DMS114 treated with DMSO at 0.1 percent for 48 hours (cell line): ENCODE results near the gene NR6A1.
"Not testable (repeated sequence)": the region's sequence is repeated elsewhere in the genome, so short reads cannot be mapped to it uniquely, and the experiment has no call there.

Experiments used
- DNase-seq: peaks from one replicate; lab custom pipeline; 2025; ENCODE audit not compliant: unreplicated experiment; lab: John Stamatoyannopoulos, UW

NR6A1 gene

DNA sequence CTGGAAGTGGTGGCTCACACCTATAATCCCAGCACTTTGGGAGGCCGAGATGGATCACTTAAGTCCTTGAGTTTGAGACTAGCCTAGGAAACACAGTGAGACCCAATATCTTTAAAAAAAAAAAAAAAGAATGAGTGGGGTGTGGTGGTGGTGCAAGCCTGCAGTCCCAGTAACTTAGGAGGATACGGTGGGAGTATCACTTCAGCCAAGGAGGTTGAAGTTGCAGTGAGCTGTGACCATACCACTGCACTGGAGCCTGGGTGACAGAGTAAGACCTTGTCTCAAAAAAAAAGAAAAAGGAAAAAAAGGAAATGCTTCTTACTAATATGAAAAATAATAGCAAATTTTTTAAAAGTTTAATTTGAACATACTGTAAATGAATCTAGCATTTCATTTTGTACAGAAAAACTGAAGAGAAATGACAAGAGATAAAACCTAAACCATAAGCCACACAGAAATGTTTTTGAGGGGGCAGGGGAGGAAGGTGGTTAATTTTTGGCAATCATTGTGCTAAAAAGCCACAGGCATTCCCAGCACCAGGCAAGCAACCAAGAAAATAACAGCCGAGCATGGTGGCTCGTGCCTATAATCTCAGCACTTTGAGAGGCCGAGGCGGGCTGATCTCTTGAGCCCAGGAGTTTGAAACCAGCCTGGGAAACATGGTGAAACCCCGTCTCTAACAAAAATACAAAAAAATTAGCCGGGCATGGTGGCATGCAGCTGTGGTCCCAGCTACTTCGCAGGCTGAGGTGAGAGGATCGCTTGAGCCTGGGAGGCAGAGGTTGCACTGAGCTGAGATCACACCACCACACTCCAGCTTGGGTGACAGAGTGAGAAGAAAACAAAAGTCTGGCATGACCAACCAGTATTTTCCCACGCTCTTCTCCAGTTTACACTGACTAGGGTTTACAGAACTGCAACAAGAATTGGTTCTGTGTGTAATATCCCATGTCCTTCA is 149.5 kb downstream of the NR6A1 start:
- DNase-seq, result no peak

DNA sequence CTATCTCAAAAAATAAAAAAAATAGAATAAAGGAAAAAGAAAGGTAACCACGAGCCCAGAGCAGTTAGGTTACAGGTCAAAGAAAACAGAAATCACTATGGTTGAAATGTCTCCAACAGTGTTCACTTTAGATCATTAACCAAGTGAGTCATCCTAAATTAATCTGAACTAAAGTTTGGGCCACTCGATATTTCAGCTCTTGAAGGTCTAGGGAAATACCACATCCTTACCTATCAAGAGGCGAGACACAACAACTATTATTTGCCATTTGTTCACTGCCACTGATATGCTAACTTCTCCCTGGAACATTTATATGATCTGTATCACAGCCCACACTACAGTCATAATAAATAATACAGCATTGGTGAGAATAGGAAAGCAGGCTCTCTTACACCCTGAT is 152.6 kb downstream of the NR6A1 start:
- no peak for DNase-seq

DNA sequence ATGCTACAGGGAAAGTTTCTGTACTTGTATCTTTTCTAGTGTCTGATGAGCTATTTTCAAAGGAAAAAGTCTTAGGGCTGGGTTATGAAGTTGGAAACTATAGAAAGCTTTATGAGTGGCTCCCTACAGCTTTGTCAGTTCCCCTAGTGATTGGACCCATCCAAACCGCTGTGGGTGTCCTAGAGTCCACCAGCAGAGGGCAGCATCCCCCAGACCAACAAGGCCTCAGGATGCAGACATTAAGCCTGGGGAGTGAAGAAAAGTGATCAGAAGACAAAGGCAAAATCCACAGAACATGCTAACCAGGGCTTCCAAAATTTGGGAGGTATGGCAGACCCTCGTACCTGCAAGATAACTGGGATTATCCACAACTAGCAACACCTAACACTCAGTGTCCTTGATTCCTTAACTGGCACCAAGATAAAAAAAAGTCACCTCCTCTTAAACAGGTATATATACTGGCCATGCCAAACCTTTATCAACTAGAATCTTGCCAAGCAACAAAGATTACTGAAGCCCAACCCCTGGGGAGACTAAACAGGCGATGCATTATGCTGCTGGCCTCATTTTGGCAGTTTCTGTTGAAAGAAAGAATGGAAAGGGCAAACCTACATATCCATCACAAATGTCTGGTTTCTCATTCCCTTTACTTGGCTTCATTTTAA is 153.5 kb downstream of the NR6A1 start:
- peak; percentile 52 for DNase-seq

DNA sequence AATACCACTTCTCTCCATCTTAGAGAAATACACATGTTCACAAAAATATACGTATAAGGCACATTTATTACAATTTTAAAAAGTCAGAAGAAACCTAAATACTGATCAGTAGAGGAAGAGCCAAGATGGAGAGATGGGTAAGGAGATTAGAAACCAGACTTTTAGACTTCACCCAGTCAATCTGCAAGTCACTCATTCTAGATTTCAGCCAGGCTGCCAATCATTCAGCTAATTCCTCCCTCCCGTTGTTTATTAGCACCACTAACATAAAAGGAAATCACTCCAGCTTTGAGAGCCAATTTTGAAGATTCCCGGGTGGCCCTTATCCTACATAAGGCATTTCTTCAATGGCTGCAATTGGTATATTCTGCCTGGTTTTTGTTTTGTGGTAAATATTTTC is 154.2 kb downstream of the NR6A1 start:
- DNase-seq, result no peak

DNA sequence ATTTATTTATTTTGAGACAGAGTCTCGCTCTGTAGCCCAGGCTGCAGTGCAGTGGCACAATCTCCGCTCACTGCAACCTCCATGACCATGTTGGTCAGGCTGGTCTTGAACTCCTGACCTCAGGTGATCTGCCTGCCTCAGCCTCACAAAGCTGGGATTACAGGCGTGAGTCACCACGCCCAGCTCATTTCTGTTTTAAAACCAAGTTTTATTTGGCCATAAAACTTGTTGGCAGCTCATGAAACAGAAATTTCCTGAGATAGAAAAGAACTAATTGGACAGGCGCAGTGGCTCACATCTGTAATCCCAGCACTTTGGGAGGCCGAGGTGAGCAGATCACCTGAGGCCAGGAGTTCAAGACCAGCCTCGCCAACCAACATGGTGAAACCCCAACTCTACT is 155.3 kb downstream of the NR6A1 start:
- DNase-seq, result not testable (repeated sequence)

DNA sequence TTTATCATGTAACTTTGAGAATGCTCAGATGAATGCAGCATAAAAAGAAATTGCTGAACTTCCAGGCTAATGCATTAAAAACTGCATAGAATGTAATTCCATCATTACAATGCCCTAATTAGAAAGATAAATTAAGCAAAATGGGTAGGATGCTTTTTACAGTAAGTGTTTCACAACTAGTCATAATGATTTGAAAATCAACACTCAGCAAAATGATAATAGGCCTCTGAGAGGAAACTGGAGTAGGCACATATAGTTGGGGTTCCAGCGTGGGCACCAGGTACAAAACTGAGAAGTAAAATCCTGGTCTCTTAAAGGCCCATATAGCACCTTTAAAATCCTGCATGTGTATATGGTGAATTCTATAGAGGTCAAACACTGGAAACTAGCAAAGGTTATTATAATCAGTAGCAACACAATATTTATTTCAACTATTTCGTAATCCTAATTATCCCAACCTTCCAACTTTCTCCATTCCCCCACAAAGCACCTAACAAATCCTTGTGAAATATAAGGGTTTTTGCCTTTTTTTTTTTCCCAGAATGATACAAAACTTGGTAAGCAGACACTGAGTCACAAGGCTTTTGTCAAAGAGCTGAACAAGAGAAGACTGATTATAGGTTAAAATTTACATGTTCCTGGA is 155.9 kb downstream of the NR6A1 start:
- no peak for DNase-seq

DNA sequence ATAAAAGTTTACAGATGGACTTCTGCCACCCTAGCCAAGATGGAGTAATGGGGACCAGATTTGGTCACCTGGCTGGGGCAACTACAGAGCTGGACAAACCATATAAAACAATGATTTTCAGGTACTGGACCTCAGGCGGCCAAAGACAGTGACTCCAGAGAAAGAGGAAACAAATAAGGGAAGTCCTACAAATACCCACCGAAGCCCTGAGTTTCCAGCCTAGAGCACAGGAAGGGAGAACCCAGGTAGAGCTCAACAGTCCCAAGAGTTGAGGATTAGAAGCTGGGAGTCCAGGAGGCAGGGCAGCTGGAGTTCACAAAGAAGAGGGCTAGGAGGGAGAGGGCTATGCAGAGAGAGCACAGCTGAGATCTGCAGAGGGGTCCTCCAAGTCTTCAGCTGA is 157.3 kb downstream of the NR6A1 start:
- DNase-seq, result no peak

DNA sequence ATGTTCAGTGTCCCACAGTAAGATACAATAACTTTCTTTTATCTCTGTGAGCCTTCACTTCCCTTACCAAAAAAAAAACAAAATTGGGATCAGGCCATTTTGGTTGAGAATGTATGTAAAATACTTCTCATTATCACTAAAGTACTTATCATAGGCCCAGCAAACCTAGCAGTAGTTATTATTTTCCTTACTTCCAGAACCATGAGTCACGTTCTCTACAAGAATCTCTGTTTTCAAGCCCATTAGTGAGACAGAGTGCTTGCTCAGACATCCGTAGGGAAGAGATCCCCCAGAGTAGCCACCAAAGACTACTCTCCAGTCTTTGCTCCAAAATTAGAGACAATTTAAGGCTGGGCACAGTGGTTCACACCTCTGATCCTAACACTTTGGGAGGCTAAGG is 160.0 kb downstream of the NR6A1 start:
- no peak for DNase-seq

DNA sequence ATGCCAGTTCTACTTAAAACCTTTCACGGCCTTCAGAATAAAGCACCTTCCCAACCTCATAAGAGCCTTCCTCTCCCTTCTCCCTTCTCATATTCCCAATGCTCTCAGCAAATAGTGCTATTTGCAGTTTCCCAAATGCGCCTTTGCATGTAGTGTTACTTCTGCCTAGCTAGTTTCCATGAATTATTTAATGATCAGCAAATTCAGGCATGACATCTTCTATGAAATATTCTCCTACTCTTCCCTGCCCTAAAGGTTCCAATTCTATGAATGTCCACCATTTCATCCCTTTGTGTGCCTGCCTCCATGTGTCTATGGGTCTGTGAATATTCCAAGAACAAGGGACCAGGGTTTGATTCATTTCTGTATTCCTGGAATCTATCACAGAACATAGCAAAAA is 165.1 kb downstream of the NR6A1 start:
- no peak for DNase-seq

DNA sequence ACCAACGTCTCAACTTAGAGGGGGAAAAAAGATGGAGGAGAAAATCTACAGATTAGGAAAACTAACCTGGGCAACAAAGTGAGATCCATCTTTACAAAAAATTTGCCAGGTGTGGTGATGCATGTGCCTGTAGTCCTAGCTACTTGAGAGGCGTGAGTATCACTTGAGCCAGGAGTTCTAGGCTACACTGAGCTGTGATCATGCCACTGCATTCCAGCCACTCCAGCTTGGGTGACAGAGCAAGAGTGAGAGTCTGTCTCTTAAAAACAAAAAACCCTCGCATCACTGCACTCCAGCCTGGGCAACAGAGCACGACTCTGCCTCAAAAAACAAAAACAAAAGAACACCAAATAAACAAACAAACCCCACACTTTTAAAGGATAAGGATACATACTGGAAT is 165.9 kb downstream of the NR6A1 start:
- DNase-seq, result no peak

DNA sequence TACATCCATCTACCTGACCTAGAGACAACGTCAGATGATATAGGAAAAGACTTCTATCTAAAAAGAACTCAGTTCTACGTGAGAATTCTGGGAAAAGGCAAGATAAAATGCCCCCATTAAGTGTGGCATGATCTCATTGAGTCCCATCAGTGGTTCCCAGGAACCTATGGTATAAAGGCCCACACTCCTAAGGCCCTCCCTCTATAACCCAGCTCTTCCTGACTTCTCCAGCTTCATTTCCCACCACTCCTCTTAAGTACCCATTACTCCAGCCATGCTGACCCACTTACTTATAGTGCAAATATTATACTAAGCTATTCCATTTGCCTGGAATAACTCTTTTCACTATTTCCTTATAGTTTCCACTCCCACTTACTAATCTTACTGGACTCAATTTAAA is 168.5 kb downstream of the NR6A1 start:
- DNase-seq, result no peak

DNA sequence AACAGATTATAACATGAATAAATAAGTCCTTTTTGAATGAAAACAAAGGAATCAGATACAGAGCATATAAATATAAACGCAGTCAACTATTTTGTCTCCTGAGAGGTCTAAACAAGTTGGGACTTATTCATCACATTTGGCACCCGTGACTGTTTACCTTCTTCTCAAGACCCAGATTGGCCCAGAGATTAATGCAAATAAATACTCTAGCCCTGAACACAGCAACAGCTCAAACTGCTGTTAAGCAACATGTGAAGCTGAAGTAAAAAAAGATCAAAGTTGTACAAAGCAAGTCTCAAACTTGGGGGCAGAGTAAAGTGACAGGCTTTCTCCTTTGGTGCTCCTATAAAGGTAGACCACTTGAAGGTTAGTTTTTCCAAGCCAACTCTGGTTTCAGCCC is 168.9 kb downstream of the NR6A1 start:
- DNase-seq, result no peak

DNA sequence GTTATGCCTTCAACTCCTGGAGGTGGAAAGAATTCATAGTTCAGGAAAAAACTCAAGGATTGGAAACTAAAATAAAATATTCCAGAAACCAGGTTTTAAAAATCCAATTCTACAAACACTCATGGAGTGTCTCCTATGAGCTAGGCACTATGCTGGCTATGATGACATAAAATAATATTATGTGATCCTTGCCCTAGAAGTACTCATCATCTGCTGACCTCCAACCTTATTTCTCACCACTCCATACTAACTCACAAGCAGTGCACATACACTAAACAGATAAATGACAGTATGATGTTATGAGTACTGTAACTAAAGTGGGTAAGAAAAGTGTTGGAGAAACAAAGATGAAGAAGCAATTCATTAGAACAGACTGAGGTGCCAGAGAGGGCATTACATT is 170.7 kb downstream of the NR6A1 start:
- no peak for DNase-seq

DNA sequence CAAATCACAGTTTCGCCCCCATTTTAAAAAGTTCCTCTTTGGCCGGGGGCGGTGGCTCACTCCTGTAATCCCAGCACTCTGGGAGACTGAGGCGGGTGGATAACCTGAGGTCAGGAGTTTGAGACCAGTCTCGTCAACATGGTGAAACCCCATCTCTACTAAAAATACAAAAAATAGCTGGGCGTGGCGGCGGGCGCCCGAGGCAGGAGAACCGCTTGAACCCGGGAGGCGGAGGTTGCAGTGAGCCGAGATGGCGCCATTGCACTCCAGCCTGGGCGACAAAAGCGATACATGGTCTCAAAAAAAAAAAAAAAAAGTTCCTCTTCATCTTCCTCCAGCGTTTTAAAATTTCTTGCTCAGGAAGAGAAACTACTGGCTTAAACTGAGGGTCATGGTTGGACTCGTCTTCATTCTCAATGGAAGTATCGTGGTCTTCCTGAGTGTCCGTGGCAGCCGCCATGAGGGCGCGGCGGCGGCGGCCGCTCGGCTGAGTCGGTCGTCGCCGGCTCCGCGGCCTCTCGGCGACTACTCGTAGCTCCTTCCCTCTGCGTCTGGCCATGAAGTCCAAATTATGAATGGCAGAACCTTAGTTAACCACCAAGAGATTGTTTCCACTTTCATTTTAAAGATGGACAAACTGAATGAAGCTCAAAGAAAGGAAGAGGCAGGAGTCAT is 171.9 kb downstream of the NR6A1 start:
- no peak for DNase-seq

DNA sequence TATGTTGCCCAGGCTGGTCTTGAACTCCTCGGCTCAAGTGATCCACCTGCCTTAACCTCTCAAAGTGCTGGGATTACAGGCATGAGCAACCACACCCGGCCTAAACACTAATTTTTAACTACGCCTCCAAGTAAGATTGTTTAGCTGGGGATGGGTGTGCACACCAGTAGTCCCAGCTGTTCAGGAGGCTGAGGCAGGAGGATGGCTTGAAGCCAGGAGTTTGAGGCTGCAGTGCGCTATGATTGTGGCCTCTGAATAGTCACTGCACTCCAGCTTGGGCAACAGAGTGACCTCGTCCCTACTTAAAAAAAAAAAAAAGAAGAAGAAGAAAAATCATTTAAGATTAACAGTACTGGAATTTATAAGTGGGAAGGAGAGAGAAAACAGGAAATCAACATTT is 173.1 kb downstream of the NR6A1 start:
- DNase-seq, result no peak

DNA sequence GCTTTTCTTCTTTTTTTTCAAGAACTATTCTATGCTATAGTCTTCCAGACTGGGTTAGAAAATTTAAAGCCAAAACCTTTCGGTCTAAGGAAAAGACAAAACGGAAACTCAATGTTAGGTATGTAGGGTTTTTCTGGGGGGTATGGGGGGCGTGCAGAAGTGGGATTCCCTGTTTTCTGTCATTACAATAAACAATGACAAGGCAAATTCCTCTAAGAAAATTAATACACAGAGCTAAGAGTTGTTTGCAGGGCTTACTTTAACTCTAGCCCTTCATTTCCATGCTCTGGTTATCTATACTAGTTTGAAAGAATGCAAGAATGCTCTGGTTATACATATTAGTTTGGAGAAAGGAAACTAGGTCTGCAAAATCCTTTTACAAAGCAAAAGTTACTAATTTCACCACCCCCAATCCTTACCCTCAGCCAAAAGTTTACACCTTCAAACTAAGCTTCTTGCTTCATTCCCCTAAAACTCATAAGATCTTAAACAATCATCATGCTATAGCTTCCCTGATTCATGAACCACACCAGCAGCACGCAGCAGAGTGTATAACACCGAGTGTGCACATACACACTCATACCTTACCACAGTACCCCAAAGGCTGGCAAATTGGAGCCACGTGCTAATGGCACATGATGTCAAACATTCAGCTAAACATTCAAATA is 174.8 kb downstream of the NR6A1 start:
- no peak for DNase-seq

DNA sequence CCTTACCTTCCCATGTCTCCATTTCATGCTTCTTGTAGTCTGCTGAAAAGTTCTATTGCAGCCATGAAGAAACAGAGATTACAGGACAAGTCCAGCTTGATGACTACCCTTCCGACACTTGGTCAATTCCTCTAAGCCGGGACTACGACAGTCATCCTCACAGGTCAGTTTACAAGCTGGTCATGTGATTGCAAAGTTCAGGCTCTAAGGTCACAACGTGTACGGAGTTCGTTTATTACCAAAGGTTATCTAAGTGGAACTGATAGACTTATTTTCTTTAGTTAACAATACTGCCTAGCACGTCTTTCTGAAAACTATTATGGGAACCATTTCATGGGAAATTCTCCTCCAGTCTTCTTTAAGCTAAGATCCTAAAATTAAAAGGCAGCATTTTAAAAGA is 175.4 kb downstream of the NR6A1 start:
- no peak for DNase-seq

DNA sequence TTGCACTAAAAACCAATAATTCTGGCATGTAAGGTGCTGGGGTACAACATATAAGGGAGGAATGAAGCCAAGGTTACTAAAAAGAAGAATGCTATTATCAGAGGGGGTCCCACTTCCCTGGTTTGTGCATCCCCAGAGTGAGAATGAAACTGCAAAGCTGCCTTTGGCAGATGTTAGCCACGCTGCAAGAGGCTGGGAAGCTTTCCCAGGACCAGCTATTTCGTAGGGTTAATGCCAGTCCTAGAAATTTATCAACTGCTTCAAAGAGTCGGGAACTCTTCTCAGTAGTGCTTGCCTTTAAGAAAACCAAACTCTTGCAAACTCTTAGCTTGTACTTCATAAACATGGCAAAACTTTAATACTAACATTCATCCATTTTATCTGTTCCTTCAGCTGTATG is 176.4 kb downstream of the NR6A1 start:
- DNase-seq, result no peak

DNA sequence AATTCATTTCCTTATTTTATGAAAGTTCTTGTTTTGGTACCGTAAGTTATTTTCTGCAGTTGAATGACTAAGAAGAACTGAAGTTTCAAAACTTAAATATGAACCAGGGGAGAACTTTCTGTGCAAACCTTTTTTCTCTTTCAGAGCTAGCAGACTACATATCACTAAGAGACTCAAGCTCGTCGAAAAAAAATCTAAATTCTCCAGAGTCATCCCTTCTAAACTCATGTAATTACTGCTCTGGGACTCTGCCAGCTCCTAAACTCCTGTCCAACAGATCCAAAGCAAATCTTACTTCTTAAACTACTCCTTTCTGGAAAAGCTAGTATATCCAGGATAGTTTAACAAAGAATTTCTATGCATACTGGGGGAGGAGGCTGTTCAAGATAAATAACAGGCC is 176.9 kb downstream of the NR6A1 start:
- DNase-seq, result no peak

DNA sequence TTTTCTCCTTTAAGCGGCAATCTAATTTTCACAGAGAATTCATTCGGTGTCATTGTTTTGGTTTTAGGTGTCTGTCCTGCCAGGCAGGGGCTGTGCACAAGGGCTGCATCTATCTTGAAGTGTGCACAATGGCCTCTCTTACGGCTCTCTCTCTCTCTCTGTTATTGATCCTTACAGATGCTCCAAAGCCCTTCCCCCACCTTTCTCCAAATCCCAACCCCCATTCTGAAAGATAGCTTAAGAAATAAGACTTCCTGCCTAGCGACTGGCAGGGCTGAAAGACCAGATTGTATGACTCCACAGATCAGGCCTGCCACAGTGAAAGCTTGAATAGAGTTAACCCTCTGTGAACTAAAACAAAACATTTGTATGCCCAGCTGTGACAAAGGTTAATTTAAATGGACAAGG is 177.5 kb downstream of the NR6A1 start:
- no peak for DNase-seq

DNA sequence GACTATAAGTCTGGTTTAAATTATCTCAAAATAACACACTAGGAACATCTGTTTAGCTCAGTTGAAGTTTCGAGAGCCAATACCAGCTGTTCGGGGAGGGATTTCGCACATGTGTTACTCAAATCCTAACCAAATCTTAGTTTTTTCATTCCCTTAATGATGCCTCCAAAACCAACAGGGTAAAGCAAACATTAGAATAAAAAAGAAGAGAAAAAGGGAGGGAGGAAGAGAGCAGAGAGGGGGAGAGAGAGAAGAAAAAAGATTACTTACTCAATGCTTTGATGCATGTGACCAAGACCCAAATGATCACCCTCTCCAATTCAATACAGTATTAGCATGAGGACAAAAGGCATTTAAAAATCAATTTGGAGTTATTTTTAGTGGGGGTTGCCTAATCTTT is 177.9 kb downstream of the NR6A1 start:
- no peak for DNase-seq
